ENCODE data around the gene EXO5. TPM values are rescaled to one million over a fixed set of nuclear protein-coding genes. Genes with fewer than 3 reads are reported as not detected.

EXO5 gene
- total and polyA plus RNA-seq, 2 of the 4 experiments (the other 2 are of a cell fraction): 7.8 to 11.1 TPM

GRCh38 chr1:40532062-40532389 lies 23.5 kb downstream of the EXO5 start (continued):
- TF ChIP-seq ELK1 (IDR thresholded peaks at IDR 0.05; ENCODE audit: borderline replicate concordance, low read depth, low read length): no peak
- no peak for TF ChIP-seq RAD21 (IDR thresholded peaks at IDR 0.05; ENCODE audit: low read length)
- TF ChIP-seq CHD1 (IDR thresholded peaks at IDR 0.05; ENCODE audit: low read depth, low read length): no peak
- TF ChIP-seq CEBPB (IDR thresholded peaks at IDR 0.05; ENCODE audit: low read depth, low read length): no peak

GRCh38 chr1:40532844-40533424 lies 24.4 kb downstream of the EXO5 start:
- intact Hi-C loops (cut with micrococcal nuclease): loop anchor here (5.0 to 10.0 kb wide), 2 partner anchors 132 to 319 kb away; partner anchors contain the start of gene RIMS3
- peak; percentile 39; the same call in 1 of the 2 replicates for ATAC-seq (ENCODE audit: low read depth)

More at GRCh38 chr1:40532844-40533424, 24.4 kb downstream of the EXO5 start:
- Histone ChIP-seq H3K27me3 (ENCODE audit: control insufficient read depth, insufficient read depth, low read length) (no peaks in the 10 kb centered on the region), H3K14ac (replicated peaks; ENCODE audit: low read depth, low read length) (no peak overlapping the region), H3K36me3 (ENCODE audit: control insufficient read depth, insufficient read depth, low read length) (no peaks in the 10 kb centered on the region), H3K4me1 (ENCODE audit: control insufficient read depth, insufficient read depth, low read length) (no peaks in the 10 kb centered on the region), H3K18ac (ENCODE audit: low read depth, low read length) (no peak overlapping the region), H3K56ac (ENCODE audit: extremely low read depth, insufficient read depth, low read length) (no peak overlapping the region), H3K9me1 (ENCODE audit: insufficient read depth, low read length) (no peaks in the 10 kb centered on the region), H2BK20ac (ENCODE audit: low read depth, low read length) (no peak overlapping the region), H4K5ac (ENCODE audit: low read depth, low read length) (no peak overlapping the region), H2BK120ac (ENCODE audit: low read depth, low read length) (no peak overlapping the region), H4K91ac (ENCODE audit: insufficient read depth, low read depth, low read length) (no peak overlapping the region), H2AFZ (replicated peaks; ENCODE audit: low read length, poor library complexity) (no peak overlapping the region), H3K9ac (ENCODE audit: low read depth, low read length) (no peak overlapping the region), H3K4me2 (ENCODE audit: low read depth, low read length) (no peak overlapping the region), H2AK5ac (ENCODE audit: low read depth, low read length) (no peak overlapping the region), H3K23ac (ENCODE audit: low read depth, low read length) (no peak overlapping the region), H3K4me3 (ENCODE audit: insufficient read depth, low read depth, low read length) (no peak overlapping the region), H2AK9ac (replicated peaks; ENCODE audit: low read depth, low read length, poor library complexity) (no peak overlapping the region), H3K4ac (ENCODE audit: low read depth, low read length) (no peak overlapping the region), H3K27ac (ENCODE audit: insufficient read depth, low read length) (no peak overlapping the region), H4K8ac (ENCODE audit: low read depth in 2 of 2, low read length in 2 of 2) (no peak overlapping the region), H3K9me3 (ENCODE audit: control insufficient read depth, insufficient read depth, low read length) (no peaks in the 10 kb centered on the region), H2BK5ac (ENCODE audit: low read depth, low read length, poor library complexity, severe bottlenecking) (no peak overlapping the region), H4K20me1 (ENCODE audit: insufficient read depth, low read length) (no peaks in the 10 kb centered on the region), H2BK15ac (ENCODE audit: low read depth, low read length) (no peak overlapping the region), H3K79me1 (ENCODE audit: low read depth in 1 of 2, low read length in 2 of 2) (peaks cover 0 to 7% of the 10 kb centered on the region in 2 experiments; a peak in 2 of 4 replicates)
- DNase-seq: peak; percentile 55
- no TSS peak for BruUV-seq (replicated peaks)
- ChIA-PET POLR2A (ENCODE audit: unreplicated experiment) (no interaction called here), CTCF (interaction anchor here (0.6 to 2.3 kb wide), 10 partner anchors 12 to 420 kb away, joined by 3 to 8 read pairs (median 4); no protein-coding TSS in a partner anchor)
- peak; percentile 30; the same call in 1 of the 2 replicates for TF ChIP-seq RAD21 (IDR thresholded peaks at IDR 0.05; ENCODE audit: low read length)
- TF ChIP-seq SMC3 (IDR thresholded peaks at IDR 0.05; ENCODE audit: low read depth, low read length): peak; percentile 40
- TF ChIP-seq CEBPB (IDR thresholded peaks at IDR 0.05; ENCODE audit: low read depth, low read length): no peak
- no peak for TF ChIP-seq MAZ (IDR thresholded peaks at IDR 0.05; ENCODE audit: borderline replicate concordance, low read depth, low read length)
- TF ChIP-seq CTCF (conservative IDR thresholded peaks at IDR 0.05; ENCODE audit: low read depth, low read length): peak; percentile 47
- no peak for TF ChIP-seq CHD1 (IDR thresholded peaks at IDR 0.05; ENCODE audit: low read depth, low read length)
- no peak for TF ChIP-seq ELK1 (IDR thresholded peaks at IDR 0.05; ENCODE audit: borderline replicate concordance, low read depth, low read length)
- TF ChIP-seq NFE2L2 (IDR thresholded peaks at IDR 0.05; ENCODE audit: low read depth, low read length): no peak
- in situ Hi-C loops (cut with MboI; ENCODE audit: low sequenced_read_pairs): no loop called here
- dilution Hi-C loops (cut with HindIII; ENCODE audit: low sequenced_read_pairs, unreplicated experiment): no loop called here

All from IMR-90 (cell line).